Stimulated activated CD4-positive, alpha-beta T cell treated with anti-CD3 and anti-CD28 coated beads, Interleukin-2, amount 100 ng/mL, for 24 hours (primary cell): ENCODE results near the gene GPATCH8.
"Not testable (repeated sequence)": the region's sequence is repeated elsewhere in the genome, so short reads cannot be mapped to it uniquely, and the experiment has no call there.

Experiments
- DNase-seq, 2 donors: peaks; one replicate each; pipeline ENCODE4 v3.0.0-alpha.2; 2020

The GPATCH8 gene

DNA sequence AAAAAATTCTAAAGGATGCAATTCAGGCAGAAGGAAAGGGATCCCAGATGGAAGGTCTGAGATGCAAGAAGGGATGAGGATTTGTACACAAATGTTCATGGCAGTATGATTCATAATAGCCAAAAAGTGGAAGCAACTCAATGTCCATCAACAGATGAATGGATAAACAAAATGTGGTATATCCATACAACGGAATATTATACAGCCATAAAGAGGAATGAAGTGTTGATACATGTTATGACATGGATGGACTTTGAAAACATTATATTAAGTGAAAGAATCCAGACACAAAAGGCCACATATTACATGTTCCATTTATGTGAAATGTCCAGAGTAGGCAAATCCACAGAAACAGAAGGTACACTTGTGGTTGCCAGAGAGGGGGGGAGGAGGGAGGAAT, 23.9 kb upstream of the GPATCH8 start:
- no peak for DNase-seq

DNA sequence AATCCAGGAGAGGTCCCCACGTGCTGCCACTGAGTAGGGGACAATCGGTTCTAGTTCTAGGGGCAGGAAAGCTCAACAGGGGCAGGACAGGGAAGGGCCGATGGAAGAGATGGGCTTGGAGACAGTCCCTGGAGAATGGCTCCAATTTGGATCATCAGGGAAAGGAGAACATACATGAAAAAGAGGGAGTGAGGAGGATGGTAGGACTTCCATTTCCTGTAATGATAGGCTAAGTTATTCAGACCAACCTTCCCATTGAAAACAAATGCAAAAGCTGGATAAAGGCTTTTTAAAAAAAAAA, 20.4 kb upstream of the GPATCH8 start:
- no peak for DNase-seq

DNA sequence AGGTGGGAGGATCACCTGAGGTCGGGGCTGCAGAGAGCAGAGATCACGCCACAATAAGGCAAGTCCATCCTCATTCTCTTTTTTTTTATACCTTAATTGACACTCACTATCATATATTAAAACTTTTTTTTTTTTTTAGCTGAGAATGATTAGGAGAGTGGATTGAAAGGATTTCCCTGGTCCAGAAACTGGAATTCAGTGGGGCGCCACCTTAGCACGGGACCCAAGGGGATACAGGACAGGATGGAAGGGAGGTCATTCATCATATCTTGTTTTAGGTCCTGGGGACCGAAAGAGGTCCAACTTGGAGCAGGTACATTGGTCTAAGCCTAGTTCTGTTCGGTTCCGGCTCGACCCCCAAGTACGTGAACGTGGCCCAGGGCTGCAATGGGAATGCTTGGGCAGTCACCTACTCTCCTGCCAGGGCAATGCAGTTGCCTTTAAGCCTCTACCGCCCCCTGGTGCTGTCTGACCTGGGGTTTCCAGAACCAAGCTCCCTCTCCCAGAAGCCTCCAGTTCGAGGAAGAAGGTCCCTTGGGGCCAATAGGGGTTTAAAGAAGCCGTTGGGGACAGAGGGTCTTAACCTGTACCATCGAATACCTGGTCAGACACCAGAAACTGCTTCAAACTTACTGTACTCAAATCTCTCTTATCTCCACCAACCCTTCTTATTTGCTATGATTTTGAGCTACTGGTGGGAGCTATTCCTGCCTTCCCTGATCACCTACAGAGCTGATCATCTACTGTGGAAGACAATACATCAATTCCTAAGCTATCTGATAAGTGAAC, 19.9 kb upstream of the GPATCH8 start:
- peak; percentile 65 to 75 for DNase-seq

DNA sequence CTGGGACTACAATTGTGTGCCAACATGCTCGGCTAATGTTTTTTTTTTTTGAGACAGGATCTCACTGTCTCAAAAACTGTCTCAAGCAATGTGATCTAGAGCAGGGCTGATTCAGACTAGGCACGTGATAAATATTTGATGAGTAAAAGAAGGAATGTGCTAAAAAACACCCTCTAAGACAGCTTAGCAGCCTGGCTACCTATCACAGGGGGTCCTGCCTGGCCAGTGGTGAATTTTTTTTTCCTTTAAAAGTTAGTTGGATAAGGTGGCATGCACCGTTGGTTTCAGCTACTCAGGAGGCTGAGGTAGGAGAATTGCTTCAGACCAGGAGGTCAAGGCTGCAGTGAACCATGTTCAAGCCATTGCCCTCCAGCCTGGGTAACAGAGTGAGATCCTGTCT, 14.8 kb upstream of the GPATCH8 start:
- DNase-seq, result no peak

DNA sequence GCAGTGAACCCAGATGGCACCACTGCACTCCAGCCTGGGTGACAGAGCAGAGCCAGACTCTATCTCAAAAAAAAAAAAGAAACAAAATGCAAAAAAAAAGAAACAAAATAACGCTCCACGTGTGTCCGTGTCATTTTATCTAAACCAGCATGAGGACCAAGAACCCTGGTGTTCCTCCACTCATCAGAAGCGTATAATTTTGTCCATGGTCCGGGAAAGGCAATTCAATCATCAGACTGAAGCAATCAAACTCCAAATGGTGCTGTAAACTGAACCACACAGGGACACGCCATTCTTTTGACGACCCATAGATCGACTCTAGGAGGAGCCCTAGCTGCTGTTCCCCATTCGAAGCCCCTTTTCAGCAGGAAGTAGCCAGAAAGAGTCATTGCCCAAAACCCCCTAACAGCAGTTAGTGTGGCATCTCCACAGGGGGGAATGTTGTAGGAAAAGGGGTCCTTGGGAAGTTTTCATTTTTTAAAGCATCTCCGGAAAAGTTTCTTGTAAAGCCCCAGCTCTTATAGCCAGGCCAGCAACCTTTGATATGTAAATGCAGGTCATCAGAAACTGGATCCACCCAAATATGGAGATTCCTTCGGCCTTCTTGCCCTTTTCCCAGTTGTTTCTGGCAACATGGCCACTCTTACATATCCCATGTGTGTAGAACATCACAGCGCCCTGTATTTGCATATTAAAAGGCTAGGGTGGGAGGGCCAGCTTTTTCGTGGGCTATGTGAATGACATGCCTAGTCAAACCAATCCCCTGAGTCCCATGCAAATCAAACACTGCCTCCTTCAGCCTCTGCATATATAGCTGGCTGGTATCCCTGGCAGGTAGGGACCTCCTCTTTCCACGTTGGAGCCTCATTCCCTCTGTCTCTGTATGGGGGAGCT, 8.3 kb upstream of the GPATCH8 start:
- DNase-seq, result not testable (repeated sequence)

DNA sequence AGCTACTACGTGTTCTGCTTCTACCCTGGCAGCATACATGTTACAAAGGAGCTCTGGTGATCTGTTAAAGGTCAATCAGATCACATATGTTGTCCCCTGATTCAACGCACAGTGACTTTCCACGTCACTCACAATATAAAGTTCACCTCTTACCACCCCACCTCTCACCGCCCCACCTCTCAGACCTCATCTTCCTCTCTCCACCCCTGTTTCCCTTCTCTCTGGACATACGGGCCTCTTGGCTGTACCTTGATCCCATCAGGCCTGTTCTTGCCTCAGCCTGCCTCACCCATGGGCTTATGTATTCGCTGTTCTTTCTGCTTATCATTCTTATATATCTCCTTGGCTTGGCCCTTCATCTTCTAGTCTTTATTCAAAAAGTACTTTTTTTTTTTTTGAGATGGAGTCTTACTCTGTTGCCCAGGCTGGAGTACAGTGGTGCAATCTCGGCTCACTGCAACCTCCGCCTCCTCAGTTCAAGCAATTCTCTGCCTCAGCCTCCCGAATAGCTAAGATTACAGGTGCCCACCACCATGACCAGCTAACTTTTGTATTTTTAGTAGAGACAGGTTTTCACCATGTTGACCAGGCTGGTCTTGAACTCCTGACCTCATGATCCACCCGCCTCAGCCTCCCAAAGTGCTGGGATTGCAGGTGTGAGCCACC, 3.9 kb upstream of the GPATCH8 start:
- DNase-seq, result not testable (repeated sequence)

DNA sequence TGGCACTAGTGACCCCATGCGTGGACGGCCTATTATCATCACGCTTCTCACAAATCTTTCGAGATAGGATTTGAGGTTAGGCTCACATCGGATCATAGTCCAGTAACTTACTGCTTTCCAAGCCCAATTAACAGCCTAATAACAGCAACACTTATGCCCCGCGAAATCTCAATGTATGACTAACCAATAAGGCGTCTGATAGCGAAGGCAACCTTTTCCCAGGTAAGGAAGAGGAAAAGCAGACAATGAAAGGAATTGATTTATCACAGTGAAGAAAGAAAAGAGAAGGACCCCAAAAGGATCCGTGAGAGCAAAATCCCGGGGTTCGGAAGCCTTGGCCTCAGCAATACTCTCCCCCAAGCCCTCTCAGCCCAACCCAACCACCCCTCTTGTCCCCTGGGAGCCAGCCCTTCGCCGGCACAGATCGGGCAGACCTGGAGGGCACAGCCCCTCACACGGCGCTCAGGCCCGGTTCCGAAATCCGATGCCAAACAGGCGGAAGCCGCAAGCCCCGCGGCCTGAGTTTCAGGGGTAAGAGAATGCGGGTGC, 534 bp downstream of the GPATCH8 start:
- DNase-seq, result no peak

DNA sequence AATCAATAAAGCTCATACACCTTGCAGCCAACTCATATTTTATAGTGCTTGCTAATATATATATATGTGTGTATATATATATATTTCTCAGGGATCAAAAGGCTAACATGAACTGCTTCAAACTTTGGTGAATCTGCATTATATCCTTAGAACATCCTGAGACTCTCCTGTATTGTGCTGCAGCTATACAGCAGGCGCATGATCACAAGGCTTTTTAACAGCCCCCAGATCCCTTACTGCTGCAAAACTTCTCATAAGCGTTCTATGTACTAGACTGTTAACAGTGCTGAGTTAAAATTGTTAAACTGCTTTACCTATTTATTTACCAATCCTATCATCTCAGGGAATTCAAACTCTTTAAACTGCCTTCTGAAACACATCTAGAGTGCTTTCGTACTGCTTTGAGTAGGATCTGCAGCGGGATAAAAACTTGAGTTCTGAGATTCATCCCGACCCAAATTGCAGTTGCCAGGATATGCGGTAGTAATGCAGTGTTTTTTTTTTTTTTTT, 1.3 kb downstream of the GPATCH8 start:
- DNase-seq, result no peak

DNA sequence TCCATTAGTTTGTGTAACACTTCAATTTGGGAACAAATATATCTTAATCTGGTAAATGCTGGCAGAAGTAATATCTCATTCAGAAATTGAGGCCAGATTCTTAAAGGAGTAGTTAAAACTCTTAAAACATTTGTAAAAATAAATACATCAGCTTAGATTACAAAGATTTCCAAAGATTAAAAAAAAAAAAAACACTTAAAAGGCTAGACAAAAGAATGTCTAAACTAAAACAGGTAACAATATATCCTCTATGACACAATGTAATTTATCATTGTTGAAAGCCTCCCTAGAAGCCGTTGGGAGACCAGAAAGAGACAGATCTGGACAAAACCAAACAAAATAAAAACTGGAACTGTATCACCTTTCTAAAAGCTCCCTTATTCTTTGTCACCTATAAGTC, 3.5 kb downstream of the GPATCH8 start:
- no peak for DNase-seq

DNA sequence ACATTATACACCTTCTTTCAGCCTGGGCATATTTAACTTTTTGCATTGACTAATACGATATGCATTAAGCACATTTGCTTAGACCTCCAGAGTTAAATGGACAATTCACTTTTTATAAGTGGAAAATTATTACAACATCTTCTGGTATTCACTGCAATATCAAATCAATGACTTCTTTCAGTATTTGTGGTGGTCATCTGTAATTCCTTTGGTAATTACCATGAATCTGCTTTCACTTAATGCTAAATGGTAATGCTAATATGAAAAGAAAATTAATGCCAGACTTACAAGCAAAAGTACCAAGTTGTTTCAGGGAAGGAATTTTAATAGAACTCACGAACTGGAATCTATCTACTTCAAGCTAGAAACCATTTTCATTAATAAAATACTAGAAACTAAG, 6.4 kb downstream of the GPATCH8 start:
- no peak for DNase-seq

DNA sequence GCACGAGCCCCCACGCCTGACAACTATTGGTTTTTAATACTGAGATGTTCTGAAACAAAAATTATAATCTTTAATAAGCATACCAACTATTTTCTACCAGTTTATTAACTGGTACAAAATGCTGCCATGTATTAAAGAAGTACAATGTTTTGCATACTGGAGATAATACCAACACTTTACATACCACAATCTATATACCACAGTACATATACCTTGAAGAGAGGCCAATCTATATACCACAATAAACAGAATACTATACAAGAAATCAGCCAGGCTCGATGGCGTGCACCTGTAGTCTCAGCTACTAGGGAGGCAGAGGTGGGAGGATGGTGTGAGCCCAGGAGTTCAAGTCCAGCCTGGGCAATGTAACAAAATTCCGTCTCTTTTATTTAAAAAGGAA, 9.9 kb downstream of the GPATCH8 start:
- no peak for DNase-seq

DNA sequence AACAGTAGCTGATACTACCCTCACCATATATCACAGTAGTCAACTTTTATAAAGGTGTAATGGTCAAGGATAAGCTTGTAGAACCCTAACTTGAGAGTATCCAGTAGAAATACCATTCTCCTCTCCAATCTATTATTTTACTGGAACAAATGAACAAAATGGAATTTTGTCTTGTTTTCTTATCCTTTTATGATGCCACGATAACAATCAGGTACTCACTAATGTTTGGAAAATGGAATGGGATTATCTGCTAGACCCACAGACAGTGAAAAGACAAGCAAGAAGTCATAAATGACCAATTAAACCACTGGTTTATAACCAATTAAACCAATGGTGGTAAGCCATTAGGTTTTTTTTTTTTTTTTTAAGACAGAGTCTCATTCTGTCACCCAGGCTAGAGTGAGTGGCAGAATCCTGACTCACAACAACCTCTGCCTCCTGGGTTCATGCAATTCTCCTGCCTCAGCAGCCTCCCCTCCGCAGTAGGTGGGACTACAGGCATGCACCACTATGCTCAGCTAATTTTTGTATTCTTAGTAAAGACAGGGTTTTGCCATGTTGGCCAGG, 10.4 kb downstream of the GPATCH8 start:
- DNase-seq, result no peak

DNA sequence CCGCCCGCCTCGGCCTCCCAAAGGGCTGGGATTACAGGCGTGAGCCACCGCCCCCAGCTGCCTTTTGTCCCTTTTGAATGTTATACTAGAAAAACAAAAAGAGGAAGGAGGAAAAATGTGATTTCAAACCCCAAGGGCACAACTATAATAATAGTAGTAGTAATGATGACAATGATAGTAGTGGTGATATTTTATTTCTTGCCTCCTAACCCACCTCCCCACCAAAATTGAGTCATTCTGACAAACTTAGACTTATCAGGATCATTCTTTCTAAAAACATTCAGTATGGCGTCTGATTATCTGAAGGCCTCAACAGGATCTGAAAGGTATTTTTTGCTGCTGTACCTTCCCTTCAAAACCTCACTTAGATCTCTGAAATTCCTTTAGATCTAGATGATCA, 13.6 kb downstream of the GPATCH8 start:
- DNase-seq, result no peak

DNA sequence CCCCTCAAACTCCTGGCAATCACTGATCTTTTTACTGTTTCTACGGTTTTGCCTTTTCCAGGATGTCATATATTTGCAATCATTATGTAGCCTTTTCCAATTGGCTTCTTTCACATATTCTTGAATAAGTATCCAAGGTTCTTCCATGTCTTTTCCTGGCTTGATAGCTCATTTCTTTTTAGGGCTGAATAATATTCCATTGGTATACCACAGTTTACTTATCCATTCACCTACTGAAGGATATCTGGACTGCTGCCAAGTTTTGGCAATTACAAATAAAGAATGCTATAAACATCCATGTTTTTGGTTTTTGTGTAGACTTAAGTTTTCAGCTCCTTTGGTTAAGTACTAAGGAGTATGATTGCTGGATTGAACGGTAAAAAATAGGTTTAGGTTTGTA, 16.0 kb downstream of the GPATCH8 start:
- no peak for DNase-seq

DNA sequence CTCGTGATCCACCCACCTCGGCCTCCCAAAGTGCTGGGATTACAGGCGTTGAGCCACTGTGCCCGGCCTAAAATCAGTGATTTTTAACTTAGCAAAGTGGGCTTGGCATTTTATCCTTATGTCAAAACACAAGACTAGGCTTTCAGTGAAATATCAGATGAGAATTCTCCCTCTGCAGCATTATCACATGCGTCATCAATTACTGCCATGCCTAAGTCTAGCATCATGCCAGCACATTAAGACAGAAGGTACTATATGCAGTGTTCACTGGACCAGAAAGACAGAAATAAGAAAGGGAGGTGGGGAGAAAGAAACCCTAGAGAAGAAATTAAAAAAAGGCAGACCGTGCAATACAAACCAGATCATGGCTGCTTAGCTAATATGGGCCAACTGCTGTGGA, 29.8 kb downstream of the GPATCH8 start:
- DNase-seq, result no peak

DNA sequence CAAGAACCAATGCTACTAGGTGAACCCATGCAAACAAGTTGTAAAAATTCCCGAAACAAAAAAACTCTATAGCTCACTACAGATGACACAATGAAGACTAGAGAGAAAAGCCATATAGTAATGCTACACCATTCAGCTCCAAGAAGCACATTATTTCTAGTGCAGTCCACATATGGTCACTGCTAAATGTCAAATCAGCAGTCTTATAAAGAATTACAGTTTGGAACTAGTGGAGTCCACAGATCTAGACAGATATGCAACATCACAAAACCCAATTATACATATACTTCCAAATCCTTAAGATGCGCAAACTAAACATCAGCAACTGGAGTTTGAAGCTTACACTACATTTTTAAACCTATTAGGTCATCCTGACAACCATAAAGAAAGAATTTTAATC, 33.5 kb downstream of the GPATCH8 start:
- no peak for DNase-seq

DNA sequence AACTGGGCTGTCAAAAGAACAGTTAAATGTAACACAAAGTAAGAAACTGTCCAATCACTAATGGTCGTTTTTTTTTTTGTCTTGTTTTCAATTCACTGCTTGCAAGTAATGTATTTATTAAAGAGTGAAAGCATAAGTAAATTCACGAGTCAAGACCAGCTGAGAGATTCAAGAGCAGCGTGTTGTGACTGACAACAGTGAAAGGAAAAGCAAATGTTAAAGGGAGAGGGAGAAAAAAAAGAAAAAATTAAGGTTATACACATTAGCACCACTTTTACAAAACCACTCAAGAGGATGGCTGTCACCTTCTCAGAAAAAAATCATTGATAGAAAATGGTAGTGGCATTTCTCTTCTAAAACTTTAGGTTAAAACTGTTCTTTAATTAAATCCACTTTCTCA, 36.1 kb downstream of the GPATCH8 start:
- no peak for DNase-seq

DNA sequence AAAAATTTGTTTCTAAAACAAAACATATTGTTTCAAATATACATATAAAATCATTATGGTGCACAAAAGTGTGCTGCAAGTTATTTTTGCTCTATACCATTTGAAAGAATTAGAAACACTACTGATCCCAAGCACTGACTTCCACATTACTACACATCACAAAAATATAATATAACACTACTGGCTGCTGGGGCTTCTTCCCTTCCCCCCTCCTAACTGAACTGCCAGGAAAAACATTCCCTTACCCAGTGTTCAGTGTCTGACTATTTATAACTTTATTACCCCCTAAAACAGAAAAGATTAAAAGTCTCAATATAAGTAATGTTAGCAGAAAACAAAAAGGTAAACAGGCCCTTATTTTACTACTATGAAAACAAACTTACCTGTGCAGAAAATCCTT, 36.9 kb downstream of the GPATCH8 start:
- DNase-seq, result no peak

DNA sequence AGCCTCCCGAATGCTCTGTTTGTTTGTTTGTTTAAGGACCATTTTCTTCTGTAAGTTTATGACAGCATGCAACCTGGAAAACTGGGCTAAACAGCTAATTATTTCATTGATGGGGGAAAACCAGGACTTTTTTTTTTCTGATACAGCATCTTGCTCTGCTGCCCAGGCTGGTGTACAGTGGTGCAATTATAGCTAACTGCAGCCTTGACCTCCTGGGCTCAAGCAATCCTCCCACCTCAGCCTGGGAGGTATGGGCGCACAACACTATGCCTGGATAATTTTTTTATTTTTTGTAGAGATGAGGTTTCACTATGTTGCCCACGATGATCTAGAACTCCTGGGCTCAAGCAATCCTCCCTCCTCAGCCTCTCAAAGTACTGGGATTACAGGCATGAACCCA, 37.3 kb downstream of the GPATCH8 start:
- no peak for DNase-seq

DNA sequence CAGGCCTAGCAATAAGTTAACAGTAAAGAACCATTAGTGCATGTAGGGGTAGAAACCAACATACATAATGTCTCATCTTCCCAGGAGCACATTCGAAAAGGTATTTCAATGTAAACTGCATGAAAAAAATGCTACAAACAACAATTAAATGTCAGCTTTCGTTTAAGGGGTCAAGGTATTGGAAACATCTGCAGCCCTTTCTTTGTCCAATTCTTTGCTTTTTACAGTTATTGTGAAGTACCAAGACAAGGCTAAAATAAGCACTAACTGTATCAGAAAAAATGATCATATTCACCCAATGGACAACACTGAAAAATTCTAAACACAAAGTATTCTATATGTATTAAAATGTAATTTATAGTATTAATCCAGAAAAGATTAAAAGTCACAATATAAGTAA, 37.9 kb downstream of the GPATCH8 start:
- no peak for DNase-seq

DNA sequence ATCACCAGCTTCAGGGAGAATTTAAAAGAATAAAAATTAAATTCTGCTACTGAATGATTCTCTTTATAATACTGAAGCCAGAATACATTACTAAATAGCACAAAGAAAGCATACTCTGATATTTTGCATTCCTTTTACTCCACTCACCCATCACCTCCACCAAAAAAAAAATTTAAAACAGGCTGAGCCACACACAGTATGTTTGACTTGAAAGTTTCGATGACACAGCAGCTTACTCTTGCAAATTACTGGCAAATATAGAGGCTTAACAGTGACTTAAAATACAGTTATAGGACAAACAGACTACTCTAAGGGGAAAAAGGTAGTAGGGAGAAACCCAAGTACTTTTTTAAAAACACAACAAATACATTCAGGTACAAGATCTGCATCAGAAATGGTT, 39.2 kb downstream of the GPATCH8 start:
- no peak for DNase-seq

DNA sequence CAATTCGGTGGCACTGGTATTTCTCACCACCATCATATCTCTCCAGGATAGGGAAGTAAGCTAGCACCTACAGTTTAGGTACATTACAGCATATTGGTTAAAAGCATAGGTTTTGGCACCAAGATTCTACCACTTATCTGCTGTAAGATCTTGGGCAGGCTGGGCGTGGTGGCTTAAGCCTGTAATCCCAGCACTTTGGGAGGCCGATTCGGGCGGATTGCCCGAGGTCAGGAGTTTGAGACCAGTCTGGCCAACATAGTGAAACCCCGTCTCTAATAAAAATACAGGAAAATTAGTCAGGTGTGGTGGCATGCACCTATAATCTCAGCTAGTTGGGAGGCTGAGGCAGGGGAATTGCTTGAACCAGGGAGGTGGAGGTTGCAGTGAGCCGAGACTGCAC, 51.4 kb downstream of the GPATCH8 start:
- DNase-seq, result no peak

DNA sequence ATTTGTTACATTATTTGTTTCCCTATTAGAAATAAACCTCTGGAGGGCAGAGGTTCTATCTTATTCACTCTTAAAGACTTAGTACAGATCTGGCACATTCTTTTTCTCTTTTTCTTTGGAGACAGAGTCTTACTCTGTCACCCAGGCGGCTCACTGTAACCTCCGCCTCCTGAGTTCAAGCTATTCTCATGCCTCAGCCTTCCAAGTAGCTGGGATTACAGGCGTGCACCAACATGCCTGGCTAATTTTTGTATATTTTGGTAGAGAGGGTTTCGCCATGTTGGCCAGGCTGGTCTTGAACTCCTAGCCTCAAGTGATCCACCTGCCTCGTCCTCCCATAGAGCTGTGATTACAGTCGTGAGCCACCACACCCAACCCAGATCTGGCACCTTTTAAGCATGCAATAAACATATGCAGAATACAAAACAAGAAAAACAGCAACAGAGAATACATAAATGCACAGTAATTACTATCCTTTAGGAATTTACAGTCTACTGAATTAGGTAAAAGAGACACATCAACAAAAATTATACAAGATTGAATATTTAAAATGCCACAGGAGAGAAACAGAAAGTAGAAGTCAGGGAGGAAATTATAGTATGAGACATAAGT, 52.1 kb downstream of the GPATCH8 start:
- DNase-seq, result no peak
